ES-I3 (cell line): ENCODE measurements around the gene TMC1.

Experiments used
- H3K36me3 ChIP-seq: 2 replicates; pipeline ENCODE4 v1.6.1; 2013; ENCODE audit warnings: mild to moderate bottlenecking, low read length, control low read depth, moderate library complexity; ENCODE audit not compliant: insufficient read depth
- H3K4me1 ChIP-seq: 2 replicates; pipeline ENCODE4 v1.6.1; 2013; ENCODE audit warnings: mild to moderate bottlenecking, control low read depth, low read length; ENCODE audit not compliant: insufficient read depth
- H3K9ac ChIP-seq: 2 replicates; pipeline ENCODE4 v1.6.1; 2013; ENCODE audit warnings: low read depth, mild to moderate bottlenecking, low read length, moderate library complexity
- H3K9me3 ChIP-seq: 2 replicates; pipeline ENCODE4 v1.6.1; 2013; ENCODE audit warnings: mild to moderate bottlenecking, low read length, moderate library complexity; ENCODE audit not compliant: control insufficient read depth, insufficient read depth

TMC1 gene

DNA sequence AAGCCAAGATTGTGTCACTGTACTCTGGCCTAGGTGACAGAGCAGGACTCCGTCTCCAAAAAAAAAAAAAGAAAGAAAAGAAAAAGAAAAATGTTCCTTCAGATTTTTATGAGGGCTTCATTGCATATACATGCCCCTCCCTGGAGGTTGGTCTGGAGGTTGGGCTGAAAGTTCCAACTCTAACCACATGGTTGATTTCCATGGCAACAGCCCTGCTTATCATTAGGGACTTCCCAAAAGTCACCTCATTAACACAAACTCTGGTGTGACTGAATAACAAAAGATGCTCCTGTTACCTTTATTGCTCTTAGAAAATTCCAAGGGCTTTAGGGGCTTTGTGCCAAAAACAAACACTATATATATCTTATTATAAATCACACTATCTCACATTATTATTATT lies 113.8 kb downstream of the TMC1 start:
- Histone ChIP-seq H3K9ac (no peak overlapping the region), H3K9me3 (peaks cover 16% of the 10 kb centered on the region), H3K36me3 (no peaks in the 10 kb centered on the region; the same call in 1 of the 2 replicates), H3K4me1 (0 out of 2 replicates have a peak, but pooled peaks cover 5% of the 10 kb centered on the region)

DNA sequence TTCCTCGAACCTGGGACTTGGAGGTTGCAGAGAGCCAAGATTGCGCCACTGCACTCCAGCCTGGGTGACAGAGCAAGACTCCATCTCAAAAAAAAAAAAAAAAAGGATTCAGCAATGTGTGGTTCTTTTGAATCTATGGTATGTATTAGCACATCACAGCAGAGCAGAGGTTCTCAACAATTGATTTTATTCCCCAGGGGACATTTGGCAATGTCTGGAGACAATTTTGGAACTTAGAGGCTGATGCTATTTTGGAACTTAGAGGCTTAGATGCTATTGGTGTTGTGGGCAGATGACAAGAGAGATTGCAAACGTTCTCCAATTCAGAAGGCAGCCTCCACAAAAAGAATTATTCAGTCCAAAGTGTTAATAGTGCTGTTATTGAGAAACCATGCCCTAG lies 115.2 kb downstream of the TMC1 start:
- no peak overlapping the region for H3K9ac ChIP-seq
- H3K36me3 ChIP-seq, result no peaks in the 10 kb centered on the region; the same call in 1 of the 2 replicates
- H3K4me1 ChIP-seq, result 0 out of 2 replicates have a peak, but pooled peaks cover 5% of the 10 kb centered on the region
- H3K9me3 ChIP-seq, result peaks cover 16% of the 10 kb centered on the region

DNA sequence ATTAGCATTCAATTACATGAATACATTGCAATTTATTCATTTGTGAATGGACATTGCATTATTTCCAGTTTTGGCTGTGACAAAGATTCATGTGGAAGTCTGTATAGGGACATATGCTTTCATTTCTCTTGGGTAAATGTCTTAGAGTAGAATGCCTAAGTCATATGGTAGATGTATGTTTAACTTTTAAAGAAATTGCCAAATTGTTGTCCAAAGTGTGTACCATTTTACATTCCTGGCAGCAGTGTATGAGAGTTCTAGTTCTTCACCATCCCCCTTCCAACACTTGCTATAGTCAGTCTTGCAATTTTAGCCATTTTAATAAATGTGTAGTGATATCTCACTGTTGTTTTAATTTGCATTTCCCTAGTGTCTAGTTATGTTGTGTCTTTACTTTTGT lies 122.2 kb downstream of the TMC1 start:
- Histone ChIP-seq H3K4me1 (0 out of 2 replicates have a peak, but pooled peaks cover 2% of the 10 kb centered on the region), H3K9ac (no peak overlapping the region), H3K36me3 (no peaks in the 10 kb centered on the region), H3K9me3 (no peaks in the 10 kb centered on the region)

GRCh38 chr9:72646061-72646460 lies 124.7 kb downstream of the TMC1 start:
- Histone ChIP-seq H3K9me3 (no peaks in the 10 kb centered on the region), H3K36me3 (no peaks in the 10 kb centered on the region), H3K4me1 (0 out of 2 replicates have a peak, but pooled peaks cover 4% of the 10 kb centered on the region), H3K9ac (no peak overlapping the region)

DNA sequence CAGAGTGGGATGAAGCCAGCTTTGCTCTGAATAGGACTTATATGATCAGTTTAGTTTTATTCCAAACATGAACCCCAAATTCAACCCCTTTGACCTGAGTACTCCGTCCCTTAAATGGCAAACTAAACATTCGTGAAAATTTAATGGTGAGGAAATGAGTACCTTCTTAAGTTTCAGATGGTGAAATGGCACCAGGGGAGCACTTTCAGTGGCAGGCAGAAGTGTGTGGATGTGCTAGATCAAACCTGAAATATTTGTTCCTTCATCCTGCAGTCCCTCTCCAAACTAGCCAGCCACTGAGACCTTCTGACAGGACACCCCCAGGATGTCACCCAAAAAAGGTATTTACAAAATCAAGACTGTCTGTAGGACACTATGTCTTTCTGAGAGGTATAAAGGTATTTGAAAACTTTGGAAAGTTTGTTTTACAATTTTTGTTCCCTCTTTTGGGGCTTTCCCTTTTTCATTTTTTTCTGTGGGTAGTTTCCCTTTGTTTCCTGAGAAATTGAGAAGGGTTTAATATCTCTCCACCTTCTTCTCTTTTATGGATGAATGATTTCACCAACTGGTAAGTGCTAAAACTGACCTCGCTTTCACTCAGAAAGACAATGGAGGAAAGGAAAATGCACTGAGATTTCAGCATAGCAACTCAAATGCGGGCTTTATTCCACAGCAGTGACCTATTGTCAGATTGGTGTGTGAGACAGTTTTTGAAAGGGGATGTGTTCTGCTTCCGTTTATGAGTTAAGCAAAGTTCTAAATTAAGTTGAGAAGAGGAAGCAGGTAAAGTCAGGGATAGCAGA lies 127.1 kb downstream of the TMC1 start:
- H3K9ac ChIP-seq, result no peak overlapping the region
- H3K9me3 ChIP-seq, result no peaks in the 10 kb centered on the region
- 0 out of 2 replicates have a peak, but pooled peaks cover 4% of the 10 kb centered on the region for H3K4me1 ChIP-seq

DNA sequence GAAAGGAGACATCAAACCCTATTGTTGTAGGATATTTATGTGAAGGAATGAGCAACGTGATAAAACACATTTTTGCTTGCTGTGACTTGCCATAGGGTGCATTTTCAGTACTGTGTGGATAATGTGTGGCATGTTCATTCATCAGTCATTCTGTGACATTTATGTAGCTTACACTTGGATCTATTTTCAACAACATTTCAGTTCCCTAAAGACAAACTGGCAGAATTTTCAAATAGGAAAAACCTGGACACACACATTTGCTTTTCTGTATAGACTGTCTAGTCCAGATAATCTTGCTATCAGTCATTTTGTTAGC lies 127.7 kb downstream of the TMC1 start:
- Histone ChIP-seq H3K4me1 (0 out of 2 replicates have a peak, but pooled peaks cover 4% of the 10 kb centered on the region), H3K9ac (no peak overlapping the region), H3K36me3 (no peaks in the 10 kb centered on the region)

More for the DNA sequence above, 127.1 kb downstream of the TMC1 start:
- no peaks in the 10 kb centered on the region for H3K36me3 ChIP-seq

DNA sequence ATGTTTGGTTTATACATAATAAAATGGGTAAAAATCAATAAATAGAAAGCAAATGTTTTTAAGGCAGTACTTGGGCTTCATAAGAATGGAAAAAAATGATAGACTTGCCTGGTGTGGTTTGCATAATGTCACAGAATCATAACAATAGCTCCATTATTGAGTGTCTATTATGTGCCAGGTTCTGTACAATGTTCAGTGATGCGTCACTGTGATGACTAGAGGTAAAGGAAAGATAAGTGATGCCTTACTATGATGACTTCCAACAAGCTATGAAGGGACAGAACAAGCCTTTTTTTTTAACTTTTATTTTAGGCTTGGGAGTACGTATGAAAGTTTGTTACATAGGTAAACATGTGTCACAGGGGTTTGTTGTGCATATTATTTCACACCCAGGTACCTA lies 128.8 kb downstream of the TMC1 start:
- Histone ChIP-seq H3K4me1 (0 out of 2 replicates have a peak, but pooled peaks cover 4% of the 10 kb centered on the region), H3K9me3 (no peaks in the 10 kb centered on the region), H3K36me3 (no peaks in the 10 kb centered on the region), H3K9ac (no peak overlapping the region)

More for the DNA sequence above, 127.7 kb downstream of the TMC1 start:
- no peaks in the 10 kb centered on the region for H3K9me3 ChIP-seq

GRCh38 chr9:72656021-72656420 lies 134.6 kb downstream of the TMC1 start:
- Histone ChIP-seq H3K4me1 (no peaks in the 10 kb centered on the region), H3K9ac (no peak overlapping the region), H3K9me3 (no peaks in the 10 kb centered on the region), H3K36me3 (no peaks in the 10 kb centered on the region)

DNA sequence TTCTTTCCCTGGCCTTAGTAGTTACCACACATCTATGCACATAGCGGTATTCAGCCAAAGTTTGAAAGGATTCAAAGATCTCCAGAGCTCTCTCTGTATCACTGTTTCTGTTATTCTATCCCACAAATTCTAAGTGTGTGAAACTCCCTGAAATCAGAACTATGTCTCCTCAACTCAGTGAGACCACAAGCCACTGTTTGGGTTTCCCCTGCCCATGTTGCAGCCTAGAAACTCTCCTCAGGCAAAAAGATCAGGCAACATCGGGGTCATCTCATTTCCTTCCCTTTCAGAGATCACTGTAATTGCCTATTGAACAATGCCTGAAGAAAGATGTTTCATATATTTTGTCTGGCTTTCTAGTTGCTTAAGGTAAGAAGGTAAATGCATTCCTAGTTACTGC lies 135.6 kb downstream of the TMC1 start:
- Histone ChIP-seq H3K36me3 (no peaks in the 10 kb centered on the region), H3K9me3 (no peaks in the 10 kb centered on the region), H3K9ac (no peak overlapping the region)

GRCh38 chr9:72658703-72659102 lies 137.3 kb downstream of the TMC1 start:
- Histone ChIP-seq H3K4me1 (no peaks in the 10 kb centered on the region), H3K36me3 (no peaks in the 10 kb centered on the region), H3K9ac (no peak overlapping the region), H3K9me3 (no peaks in the 10 kb centered on the region)

More for the DNA sequence above, 135.6 kb downstream of the TMC1 start:
- H3K4me1 ChIP-seq, result no peaks in the 10 kb centered on the region

GRCh38 chr9:72661401-72662135 lies 140.2 kb downstream of the TMC1 start:
- H3K9ac ChIP-seq, result no peak overlapping the region
- no peaks in the 10 kb centered on the region for H3K4me1 ChIP-seq
- H3K9me3 ChIP-seq, result no peaks in the 10 kb centered on the region
- no peaks in the 10 kb centered on the region for H3K36me3 ChIP-seq

GRCh38 chr9:72665421-72665820 lies 144.0 kb downstream of the TMC1 start:
- H3K4me1 ChIP-seq, result peaks cover 6% of the 10 kb centered on the region; the same call in 1 of the 2 replicates
- H3K9me3 ChIP-seq, result no peaks in the 10 kb centered on the region
- H3K36me3 ChIP-seq, result no peaks in the 10 kb centered on the region
- no peak overlapping the region for H3K9ac ChIP-seq

GRCh38 chr9:72667181-72667580 lies 145.8 kb downstream of the TMC1 start:
- Histone ChIP-seq H3K4me1 (peaks cover 6% of the 10 kb centered on the region; the same call in 1 of the 2 replicates), H3K9ac (no peak overlapping the region), H3K36me3 (no peaks in the 10 kb centered on the region), H3K9me3 (no peaks in the 10 kb centered on the region)

GRCh38 chr9:72674961-72675360 lies 153.6 kb downstream of the TMC1 start:
- Histone ChIP-seq H3K4me1 (peaks cover 21% of the 10 kb centered on the region; the same call in 1 of the 2 replicates), H3K36me3 (no peaks in the 10 kb centered on the region), H3K9me3 (no peaks in the 10 kb centered on the region), H3K9ac (no peak overlapping the region)

DNA sequence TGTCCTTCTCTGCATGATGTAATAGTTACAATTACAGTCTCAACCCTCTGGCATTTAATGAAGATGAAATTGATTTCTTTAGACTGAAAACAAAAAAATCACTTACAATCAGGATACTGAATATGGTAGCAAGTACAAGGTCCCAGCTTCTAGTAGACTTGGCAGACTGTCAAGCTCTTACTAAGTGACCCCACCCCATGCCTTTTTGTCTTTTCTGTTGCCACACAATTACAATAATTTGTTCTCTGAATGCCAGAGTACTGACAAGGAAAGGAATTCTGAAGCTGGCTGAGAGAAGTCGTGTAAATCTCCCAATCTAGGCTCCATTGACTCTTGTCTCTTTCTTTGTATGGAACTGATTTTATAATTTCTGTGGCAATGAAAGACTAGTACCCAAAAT lies 154.2 kb downstream of the TMC1 start:
- H3K9me3 ChIP-seq, result no peaks in the 10 kb centered on the region
- no peak overlapping the region for H3K9ac ChIP-seq
- peaks cover 21% of the 10 kb centered on the region; the same call in 1 of the 2 replicates for H3K4me1 ChIP-seq
- no peaks in the 10 kb centered on the region for H3K36me3 ChIP-seq
